ENCODE data around the gene ARNT2. TPM values are rescaled to one million over a fixed set of nuclear protein-coding genes. Genes with fewer than 3 reads are reported as not detected.

The ARNT2 gene
- total and polyA plus RNA-seq, 5 donors from 2014 or later = not detected

- H3K4me1 ChIP-seq (ENCODE audit: control insufficient read depth, insufficient read depth, low read length, poor library complexity, severe bottlenecking) = no peaks in the 10 kb centered on the region
- no peaks in the 10 kb centered on the region for H3K36me3 ChIP-seq (ENCODE audit: control insufficient read depth, insufficient read depth, low read length)
- no peak overlapping the region for H3K4me3 ChIP-seq (ENCODE audit: low read depth, low read length)
- H3K36me3 Mint-ChIP-seq = no peaks in the 10 kb centered on the region
- H3K4me3 Mint-ChIP-seq = no peak overlapping the region
- peaks cover 0 to 2% (median 0%) of the 10 kb centered on the region in 4 donors for H3K4me1 Mint-ChIP-seq
- no peak overlapping the region for H3K27ac ChIP-seq (ENCODE audit: insufficient read depth, low read length, poor library complexity, severe bottlenecking)
- no peaks in the 10 kb centered on the region for H3K27me3 ChIP-seq (ENCODE audit: control insufficient read depth, insufficient read depth, low read length)
- no peaks in the 10 kb centered on the region for H3K9me3 ChIP-seq (ENCODE audit: control insufficient read depth in 2 of 2, low read length in 2 of 2)
- ATAC-seq (ENCODE audit: low read depth in 2 of 2) (no peak), DNase-seq (no peak)
- peak overlapping the region in 1 of 3 donors; percentile 5 for H3K27ac Mint-ChIP-seq
- peaks cover 0 to 1% (median 0%) of the 10 kb centered on the region in 7 donors for H3K9me3 Mint-ChIP-seq
- H3K27me3 Mint-ChIP-seq = peaks cover 27% of the 10 kb centered on the region
Observed at GRCh38 chr15:80569656-80570055, 165.5 kb downstream of the ARNT2 start.

DNA sequence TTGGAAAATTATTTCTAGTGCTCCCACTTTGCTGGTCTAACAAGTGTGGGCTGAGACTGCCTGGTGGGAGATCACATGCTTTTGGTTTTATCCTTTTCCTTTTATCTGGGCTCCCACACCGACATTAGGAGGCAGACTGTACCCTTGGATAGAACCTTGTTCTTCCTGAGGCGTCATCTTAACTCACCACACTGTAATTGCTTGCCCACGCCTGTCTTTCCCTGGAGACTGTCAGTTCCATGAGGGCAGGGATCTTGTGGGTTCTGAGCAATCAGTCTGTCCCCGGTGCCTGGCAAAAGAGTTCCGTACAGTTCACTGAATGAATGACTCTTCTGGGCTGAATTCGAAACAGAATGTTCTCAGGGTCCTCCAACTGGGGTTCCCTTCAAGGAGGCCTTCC lies 166.4 kb downstream of the ARNT2 start:
- no peaks in the 10 kb centered on the region for H3K9me3 ChIP-seq (ENCODE audit: control insufficient read depth in 2 of 2, low read length in 2 of 2)
- Mint-ChIP-seq H3K27ac (no peak overlapping the region), H3K27me3 (peaks cover 27% of the 10 kb centered on the region), H3K36me3 (no peaks in the 10 kb centered on the region), H3K9me3 (peaks cover 0 to 1% (median 0%) of the 10 kb centered on the region in 7 donors), H3K4me1 (peaks cover 0 to 2% (median 0%) of the 10 kb centered on the region in 4 donors), H3K4me3 (no peak overlapping the region)
- no peak overlapping the region for H3K4me3 ChIP-seq (ENCODE audit: low read depth, low read length)
- no peaks in the 10 kb centered on the region for H3K36me3 ChIP-seq (ENCODE audit: control insufficient read depth, insufficient read depth, low read length)
- DNase-seq (no peak), ATAC-seq (ENCODE audit: low read depth in 2 of 2) (no peak)
- no peaks in the 10 kb centered on the region for H3K4me1 ChIP-seq (ENCODE audit: control insufficient read depth, insufficient read depth, low read length, poor library complexity, severe bottlenecking)
- no peak overlapping the region for H3K27ac ChIP-seq (ENCODE audit: insufficient read depth, low read length, poor library complexity, severe bottlenecking)
- no peaks in the 10 kb centered on the region for H3K27me3 ChIP-seq (ENCODE audit: control insufficient read depth, insufficient read depth, low read length)

DNA sequence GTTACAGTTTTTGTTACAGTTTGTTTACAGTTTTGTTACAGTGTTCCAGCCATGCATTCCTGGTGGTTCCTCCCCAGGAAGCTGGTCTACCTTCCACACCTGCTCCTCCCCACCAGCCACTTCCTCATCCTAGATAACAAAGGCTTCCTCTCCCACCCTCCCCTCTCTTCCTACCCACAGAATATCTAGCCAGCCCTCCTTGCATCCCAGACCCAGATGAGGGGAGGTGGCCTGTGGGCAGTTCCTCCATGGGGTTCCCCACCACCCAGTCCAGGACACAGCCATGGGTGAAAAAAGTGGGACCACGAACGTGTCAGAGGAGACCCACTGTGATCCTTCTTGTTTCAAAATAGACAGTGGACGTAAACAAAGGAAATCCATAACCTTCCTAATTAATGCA lies 168.2 kb downstream of the ARNT2 start:
- H3K9me3 ChIP-seq (ENCODE audit: control insufficient read depth in 2 of 2, low read length in 2 of 2) = no peaks in the 10 kb centered on the region
- Mint-ChIP-seq H3K9me3 (no peaks in the 10 kb centered on the region), H3K27ac (no peak overlapping the region), H3K4me3 (no peak overlapping the region), H3K27me3 (peaks cover 16% of the 10 kb centered on the region), H3K4me1 (peaks cover 0 to 2% (median 0%) of the 10 kb centered on the region in 4 donors), H3K36me3 (no peaks in the 10 kb centered on the region)
- no peaks in the 10 kb centered on the region for H3K4me1 ChIP-seq (ENCODE audit: control insufficient read depth, insufficient read depth, low read length, poor library complexity, severe bottlenecking)
- no peak for ATAC-seq (ENCODE audit: low read depth in 2 of 2)
- H3K27ac ChIP-seq (ENCODE audit: insufficient read depth, low read length, poor library complexity, severe bottlenecking) = no peak overlapping the region
- no peak overlapping the region for H3K4me3 ChIP-seq (ENCODE audit: low read depth, low read length)
- no peaks in the 10 kb centered on the region for H3K27me3 ChIP-seq (ENCODE audit: control insufficient read depth, insufficient read depth, low read length)
- no peak for DNase-seq
- H3K36me3 ChIP-seq (ENCODE audit: control insufficient read depth, insufficient read depth, low read length) = no peaks in the 10 kb centered on the region

DNA sequence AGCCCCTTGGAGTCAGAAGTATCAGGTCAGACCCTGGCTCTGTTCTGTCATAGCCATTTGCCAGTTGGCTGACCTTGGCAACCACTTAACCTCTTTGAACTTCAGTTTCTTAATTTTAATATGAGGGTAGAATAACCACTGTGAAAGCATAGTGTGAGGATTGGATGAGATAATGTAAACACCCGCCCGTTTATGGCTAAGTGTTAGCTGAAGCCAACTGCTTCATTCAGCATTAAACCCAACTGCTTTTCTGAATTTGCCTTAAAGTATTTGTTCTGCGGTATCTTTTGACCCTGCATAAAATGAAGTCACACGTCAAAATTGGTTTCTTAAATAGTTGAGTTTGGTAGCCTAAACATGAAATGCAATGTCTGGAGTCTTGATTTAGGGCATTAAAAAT lies 169.4 kb downstream of the ARNT2 start:
- H3K36me3 ChIP-seq (ENCODE audit: control insufficient read depth, insufficient read depth, low read length) = no peaks in the 10 kb centered on the region
- Mint-ChIP-seq H3K36me3 (no peaks in the 10 kb centered on the region), H3K9me3 (no peaks in the 10 kb centered on the region), H3K27ac (no peak overlapping the region), H3K4me3 (no peak overlapping the region), H3K27me3 (peaks cover 16% of the 10 kb centered on the region), H3K4me1 (peaks cover 0 to 2% (median 0%) of the 10 kb centered on the region in 4 donors)
- no peak for ATAC-seq (ENCODE audit: low read depth in 2 of 2)
- H3K27ac ChIP-seq (ENCODE audit: insufficient read depth, low read length, poor library complexity, severe bottlenecking) = no peak overlapping the region
- no peaks in the 10 kb centered on the region for H3K9me3 ChIP-seq (ENCODE audit: control insufficient read depth in 2 of 2, low read length in 2 of 2)
- H3K4me3 ChIP-seq (ENCODE audit: low read depth, low read length) = no peak overlapping the region
- H3K27me3 ChIP-seq (ENCODE audit: control insufficient read depth, insufficient read depth, low read length) = no peaks in the 10 kb centered on the region
- no peak for DNase-seq
- H3K4me1 ChIP-seq (ENCODE audit: control insufficient read depth, insufficient read depth, low read length, poor library complexity, severe bottlenecking) = no peaks in the 10 kb centered on the region

- Mint-ChIP-seq H3K27me3 (peaks cover 16% of the 10 kb centered on the region), H3K4me3 (no peak overlapping the region), H3K4me1 (no peaks in the 10 kb centered on the region), H3K27ac (no peak overlapping the region), H3K9me3 (no peaks in the 10 kb centered on the region), H3K36me3 (no peaks in the 10 kb centered on the region)
- DNase-seq = no peak
- Histone ChIP-seq H3K27me3 (ENCODE audit: control insufficient read depth, insufficient read depth, low read length) (no peaks in the 10 kb centered on the region), H3K9me3 (ENCODE audit: control insufficient read depth in 2 of 2, low read length in 2 of 2) (no peaks in the 10 kb centered on the region), H3K4me3 (ENCODE audit: low read depth, low read length) (no peak overlapping the region), H3K27ac (ENCODE audit: insufficient read depth, low read length, poor library complexity, severe bottlenecking) (no peak overlapping the region), H3K36me3 (ENCODE audit: control insufficient read depth, insufficient read depth, low read length) (no peaks in the 10 kb centered on the region), H3K4me1 (ENCODE audit: control insufficient read depth, insufficient read depth, low read length, poor library complexity, severe bottlenecking) (no peaks in the 10 kb centered on the region)
- no peak for ATAC-seq (ENCODE audit: low read depth in 2 of 2)
Observed at GRCh38 chr15:80574590-80574989, 170.4 kb downstream of the ARNT2 start.

DNA sequence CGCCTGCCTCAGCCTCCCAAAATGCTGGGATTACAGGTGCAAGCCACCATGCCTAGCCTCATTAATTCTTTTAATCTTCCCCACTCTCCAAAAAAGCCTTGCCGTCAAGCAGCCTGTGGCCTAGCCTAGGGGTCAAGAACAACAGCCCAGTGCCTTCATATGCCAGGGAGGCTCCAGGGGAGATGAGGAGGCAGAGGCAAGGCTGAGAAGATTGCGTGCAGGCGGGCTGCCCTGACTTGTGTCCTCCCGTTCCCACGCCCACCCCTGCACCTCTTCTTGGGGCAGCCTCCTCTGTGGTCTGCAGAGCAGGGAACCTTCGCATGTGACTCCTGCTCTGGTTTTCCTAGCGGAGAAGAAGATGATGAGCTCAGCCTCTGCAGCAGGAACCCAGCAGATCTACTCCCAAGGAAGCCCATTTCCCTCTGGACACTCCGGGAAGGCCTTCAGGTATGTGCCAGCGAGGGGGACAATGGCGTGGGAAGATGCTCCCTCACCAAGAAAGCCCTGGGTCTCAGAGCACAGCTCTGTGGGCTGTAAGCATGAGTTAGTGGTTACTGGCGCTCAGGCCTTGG lies 172.4 kb downstream of the ARNT2 start:
- Histone ChIP-seq H3K4me1 (ENCODE audit: control insufficient read depth, insufficient read depth, low read length, poor library complexity, severe bottlenecking) (no peaks in the 10 kb centered on the region), H3K27ac (ENCODE audit: insufficient read depth, low read length, poor library complexity, severe bottlenecking) (no peak overlapping the region), H3K4me3 (ENCODE audit: low read depth, low read length) (no peak overlapping the region), H3K27me3 (ENCODE audit: control insufficient read depth, insufficient read depth, low read length) (no peaks in the 10 kb centered on the region), H3K9me3 (ENCODE audit: control insufficient read depth in 2 of 2, low read length in 2 of 2) (no peaks in the 10 kb centered on the region), H3K36me3 (ENCODE audit: control insufficient read depth, insufficient read depth, low read length) (no peaks in the 10 kb centered on the region)
- no peaks in the 10 kb centered on the region for H3K9me3 Mint-ChIP-seq
- ATAC-seq (ENCODE audit: low read depth in 2 of 2) = no peak
- peaks cover 16% of the 10 kb centered on the region for H3K27me3 Mint-ChIP-seq
- no peaks in the 10 kb centered on the region for H3K4me1 Mint-ChIP-seq
- H3K4me3 Mint-ChIP-seq = no peak overlapping the region
- H3K36me3 Mint-ChIP-seq = no peaks in the 10 kb centered on the region
- DNase-seq = no peak
- H3K27ac Mint-ChIP-seq = no peak overlapping the region

DNA sequence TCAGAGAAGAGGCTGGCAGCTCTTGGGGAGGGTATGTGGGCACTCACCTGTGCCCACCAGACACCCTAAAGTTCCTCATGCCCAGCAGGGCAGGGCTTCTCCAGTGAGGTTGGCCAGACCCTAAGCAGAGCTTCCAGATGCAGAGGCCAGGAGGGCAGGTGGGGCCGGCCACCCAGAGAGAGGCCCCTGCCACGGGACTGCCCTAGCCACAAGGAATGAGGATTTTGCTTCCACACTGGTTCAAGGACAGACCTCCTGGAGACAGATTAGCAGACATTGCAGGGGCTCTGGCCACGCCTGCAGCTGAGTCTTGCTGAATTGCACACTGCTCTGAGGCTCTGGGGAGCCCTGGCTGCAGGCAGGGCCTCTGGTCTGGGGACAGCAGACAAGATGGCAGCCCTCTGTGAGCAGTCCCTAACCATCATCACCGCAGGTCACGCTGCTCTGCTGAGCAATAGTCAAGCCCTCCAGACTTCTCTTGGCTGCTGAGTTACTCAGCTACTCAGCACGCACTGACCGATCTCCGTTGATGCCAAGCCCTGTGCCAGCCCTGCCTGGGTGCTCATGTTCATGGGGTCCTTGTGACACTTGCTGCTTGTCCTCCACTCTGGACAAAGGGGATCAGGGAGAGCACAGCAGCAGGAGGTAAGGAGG lies 173.5 kb downstream of the ARNT2 start:
- Mint-ChIP-seq H3K4me1 (no peaks in the 10 kb centered on the region), H3K27me3 (peaks cover 11% of the 10 kb centered on the region), H3K9me3 (no peaks in the 10 kb centered on the region), H3K36me3 (no peaks in the 10 kb centered on the region), H3K27ac (no peak overlapping the region), H3K4me3 (no peak overlapping the region)
- DNase-seq (no peak), ATAC-seq (ENCODE audit: low read depth in 2 of 2) (no peak)
- no peaks in the 10 kb centered on the region for H3K4me1 ChIP-seq (ENCODE audit: control insufficient read depth, insufficient read depth, low read length, poor library complexity, severe bottlenecking)
- no peaks in the 10 kb centered on the region for H3K36me3 ChIP-seq (ENCODE audit: control insufficient read depth, insufficient read depth, low read length)
- no peaks in the 10 kb centered on the region for H3K9me3 ChIP-seq (ENCODE audit: control insufficient read depth in 2 of 2, low read length in 2 of 2)
- no peak overlapping the region for H3K27ac ChIP-seq (ENCODE audit: insufficient read depth, low read length, poor library complexity, severe bottlenecking)
- H3K27me3 ChIP-seq (ENCODE audit: control insufficient read depth, insufficient read depth, low read length) = no peaks in the 10 kb centered on the region
- no peak overlapping the region for H3K4me3 ChIP-seq (ENCODE audit: low read depth, low read length)

DNA sequence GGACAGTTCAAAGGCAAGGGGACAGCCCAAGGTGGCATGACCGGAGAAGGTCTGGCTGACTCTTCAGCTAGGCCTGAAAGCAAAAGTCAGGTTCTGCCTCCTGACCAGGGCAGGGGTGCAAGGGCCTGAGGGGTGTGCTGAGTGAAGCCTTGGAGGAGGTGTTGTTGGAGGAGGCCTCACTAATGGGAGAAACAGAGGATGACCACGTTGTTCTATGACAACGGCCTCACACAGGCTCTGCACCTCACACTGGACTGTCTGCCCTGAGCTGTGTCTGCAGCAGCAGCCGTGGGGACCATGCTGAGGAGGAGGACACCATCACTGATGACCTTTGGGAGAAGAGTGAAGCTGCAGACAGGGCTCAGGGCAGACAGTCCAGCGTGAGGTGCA lies 174.0 kb downstream of the ARNT2 start:
- Mint-ChIP-seq H3K36me3 (no peaks in the 10 kb centered on the region), H3K9me3 (peaks cover 0 to 2% (median 0%) of the 10 kb centered on the region in 7 donors), H3K27ac (no peak overlapping the region), H3K27me3 (peaks cover 11% of the 10 kb centered on the region), H3K4me1 (no peaks in the 10 kb centered on the region), H3K4me3 (no peak overlapping the region)
- Histone ChIP-seq H3K27ac (ENCODE audit: insufficient read depth, low read length, poor library complexity, severe bottlenecking) (no peak overlapping the region), H3K4me3 (ENCODE audit: low read depth, low read length) (no peak overlapping the region), H3K36me3 (ENCODE audit: control insufficient read depth, insufficient read depth, low read length) (no peaks in the 10 kb centered on the region), H3K9me3 (ENCODE audit: control insufficient read depth in 2 of 2, low read length in 2 of 2) (no peaks in the 10 kb centered on the region), H3K27me3 (ENCODE audit: control insufficient read depth, insufficient read depth, low read length) (no peaks in the 10 kb centered on the region), H3K4me1 (ENCODE audit: control insufficient read depth, insufficient read depth, low read length, poor library complexity, severe bottlenecking) (no peaks in the 10 kb centered on the region)
- ATAC-seq (ENCODE audit: low read depth in 2 of 2) (no peak), DNase-seq (no peak)
